OCI-LY3 (cell line): Measurements from ENCODE around the gene C19orf25.

Source experiments
- H2AFZ ChIP-seq: fragments of 200-600, 300-600 bp; shearing (Covaris generic); 2 replicates; pipeline ENCODE4 v1.6.0; 2014; ENCODE audit warnings: antibody characterized with exemption, low read depth, low read length
- H3K27ac ChIP-seq: fragments of 200-600, 300-600 bp; sonication (generic); 2 replicates; pipeline ENCODE4 v1.5.1; 2014; ENCODE audit warnings: mild to moderate bottlenecking, low read length, moderate library complexity, mixed read lengths
- H3K27me3 ChIP-seq: fragments of 200-600, 300-600 bp; sonication (generic); 2 replicates; pipeline ENCODE4 v1.6.1; 2014; ENCODE audit warnings: low read depth, low read length, mixed read lengths
- H3K36me3 ChIP-seq: fragments of 200-600, 300-600 bp; sonication (generic); replicated peaks from 2 replicates; pipeline ENCODE3; 2014; ENCODE audit warnings: low read depth, low read length, mixed read lengths
- H3K4me1 ChIP-seq: fragments of 300-600, 200-600 bp; sonication (generic); 2 replicates; pipeline ENCODE4 v1.6.1; 2014; ENCODE audit warnings: low read length, mixed read lengths
- H3K4me2 ChIP-seq: fragments of 200-600, 300-600 bp; sonication (generic); 2 replicates; pipeline ENCODE4 v1.6.1; 2014; ENCODE audit warnings: low read length, mixed read lengths
- H3K4me3 ChIP-seq: fragments of 300-600, 200-600 bp; sonication (generic); 2 replicates; pipeline ENCODE4 v1.5.1; 2014; ENCODE audit warnings: antibody characterized with exemption, mild to moderate bottlenecking, low read length, moderate library complexity
- H3K79me2 ChIP-seq: fragments of 300-600, 200-600 bp; shearing (Covaris generic); 2 replicates; pipeline ENCODE4 v1.6.1; 2014; ENCODE audit warnings: mild to moderate bottlenecking, low read length, mixed read lengths
- H3K9ac ChIP-seq: fragments of 300-600, 200-600 bp; shearing (Covaris generic); 2 replicates; pipeline ENCODE4 v1.6.0; 2014; ENCODE audit warnings: mild to moderate bottlenecking, low read length, moderate library complexity
- H3K9me3 ChIP-seq: fragments of 200-600, 300-600 bp; shearing (Covaris generic); 2 replicates; pipeline ENCODE4 v1.6.1; 2014; ENCODE audit warnings: low read length, mixed read lengths; ENCODE audit not compliant: insufficient read depth
- H4K20me1 ChIP-seq: fragments of 200-600, 300-600 bp; sonication (generic); 2 replicates; pipeline ENCODE4 v1.6.1; 2016; ENCODE audit warnings: low read length, mixed read lengths; ENCODE audit not compliant: insufficient read depth
- EZH2phosphoT487 ChIP-seq: fragments of 200-600 bp; shearing (Covaris generic); IDR thresholded peaks from 2 replicates; pipeline ENCODE4 v1.6.1; 2018; ENCODE audit warnings: antibody characterized with exemption, mixed run types, low read depth
- TF ChIP-seq, protein P1 (sequence below): fragments of 200-600, 300-600 bp; sonication (generic); IDR thresholded peaks from 2 replicates; pipeline ENCODE4 v1.5.1; 2014; ENCODE audit warnings: antibody characterized with exemption, low read length, low read depth

The C19orf25 gene

DNA sequence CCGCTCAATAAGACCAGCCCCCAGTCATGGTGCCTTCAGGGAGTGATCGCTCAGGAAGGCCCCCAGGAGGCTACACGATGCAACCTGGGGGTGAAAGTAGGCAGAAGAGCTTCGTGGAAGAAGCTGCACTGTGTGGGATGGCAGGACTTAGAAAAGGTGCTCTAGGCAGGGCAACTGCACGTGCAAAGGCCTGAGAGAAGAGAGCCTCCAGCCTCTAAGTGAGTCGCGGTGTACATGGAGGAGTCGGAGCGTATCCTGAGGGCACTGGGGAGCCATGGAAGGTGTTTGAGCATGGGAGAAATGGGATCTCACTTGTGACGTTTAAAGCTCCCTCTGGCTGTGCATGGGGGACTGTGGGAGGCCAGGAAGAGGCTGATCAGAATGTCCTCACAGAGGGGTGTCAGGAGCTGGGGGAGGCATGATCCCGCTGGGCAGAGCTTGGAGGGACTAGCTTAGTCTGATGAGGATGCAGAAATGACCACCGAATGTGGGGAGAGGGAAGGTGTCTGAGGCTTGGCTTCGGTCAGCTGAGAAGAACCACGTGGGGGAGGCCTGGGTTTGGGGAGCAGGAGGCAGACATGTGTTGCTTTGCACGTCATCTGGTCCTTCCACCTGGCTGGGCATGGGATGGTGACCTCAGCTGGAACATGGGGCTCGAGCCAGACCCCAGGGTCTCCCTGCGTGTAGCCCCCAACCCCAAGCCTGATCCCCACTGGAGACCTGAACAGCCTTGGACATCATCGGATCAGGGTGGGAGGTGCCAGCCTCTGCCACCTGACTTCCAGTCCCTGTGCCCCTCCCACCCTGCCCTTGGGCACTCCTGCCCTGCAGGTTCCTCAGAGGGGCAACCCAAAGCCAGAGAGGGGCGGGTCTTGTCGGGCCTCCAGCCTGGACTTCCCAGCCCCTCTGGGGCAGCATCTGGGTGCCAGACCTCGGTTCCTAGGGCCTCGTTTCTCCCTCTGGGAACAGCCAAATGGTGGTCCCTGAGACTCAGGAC lies 28.0 kb downstream of the C19orf25 start:
- Histone ChIP-seq H3K4me3 (no peak overlapping the region), H3K4me2 (no peak overlapping the region), H3K79me2 (no peaks in the 10 kb centered on the region), H3K27me3 (no peaks in the 10 kb centered on the region), H3K9me3 (no peaks in the 10 kb centered on the region), H3K27ac (no peak overlapping the region), H3K36me3 (no peaks in the 10 kb centered on the region), H4K20me1 (no peaks in the 10 kb centered on the region), H3K4me1 (no peaks in the 10 kb centered on the region), H3K9ac (no peak overlapping the region), H2AFZ (no peak overlapping the region)
- no peak for TF ChIP-seq EZH2phosphoT487
- TF ChIP-seq, protein P1, sequence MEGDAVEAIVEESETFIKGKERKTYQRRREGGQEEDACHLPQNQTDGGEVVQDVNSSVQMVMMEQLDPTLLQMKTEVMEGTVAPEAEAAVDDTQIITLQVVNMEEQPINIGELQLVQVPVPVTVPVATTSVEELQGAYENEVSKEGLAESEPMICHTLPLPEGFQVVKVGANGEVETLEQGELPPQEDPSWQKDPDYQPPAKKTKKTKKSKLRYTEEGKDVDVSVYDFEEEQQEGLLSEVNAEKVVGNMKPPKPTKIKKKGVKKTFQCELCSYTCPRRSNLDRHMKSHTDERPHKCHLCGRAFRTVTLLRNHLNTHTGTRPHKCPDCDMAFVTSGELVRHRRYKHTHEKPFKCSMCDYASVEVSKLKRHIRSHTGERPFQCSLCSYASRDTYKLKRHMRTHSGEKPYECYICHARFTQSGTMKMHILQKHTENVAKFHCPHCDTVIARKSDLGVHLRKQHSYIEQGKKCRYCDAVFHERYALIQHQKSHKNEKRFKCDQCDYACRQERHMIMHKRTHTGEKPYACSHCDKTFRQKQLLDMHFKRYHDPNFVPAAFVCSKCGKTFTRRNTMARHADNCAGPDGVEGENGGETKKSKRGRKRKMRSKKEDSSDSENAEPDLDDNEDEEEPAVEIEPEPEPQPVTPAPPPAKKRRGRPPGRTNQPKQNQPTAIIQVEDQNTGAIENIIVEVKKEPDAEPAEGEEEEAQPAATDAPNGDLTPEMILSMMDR = no peak

- H3K9ac ChIP-seq = no peak within 1 kb of the TSS
- H3K27ac ChIP-seq = no peak within 1 kb of the TSS
- H3K4me3 ChIP-seq = no peak within 1 kb of the TSS
- H4K20me1 ChIP-seq = no peaks in the 10 kb centered on the region
- TF ChIP-seq EZH2phosphoT487 = no peak
- TF ChIP-seq, protein P1 = no peak
- H2AFZ ChIP-seq = no peak within 1 kb of the TSS
- no peaks in the 10 kb centered on the region for H3K79me2 ChIP-seq
- peaks cover 1% of the 10 kb centered on the region; the same call in 1 of the 2 replicates for H3K4me1 ChIP-seq
- H3K9me3 ChIP-seq = no peaks in the 10 kb centered on the region
- H3K36me3 ChIP-seq = no peaks in the 10 kb centered on the region
- H3K27me3 ChIP-seq = no peaks in the 10 kb centered on the region
- H3K4me2 ChIP-seq = no peak within 1 kb of the TSS
Measured at GRCh38 chr19:1449467-1450442, 29.3 kb downstream of the C19orf25 start, which contains the start of gene APC2. Gene APC2, plus strand, starts transcription at chr19:1450121. Its CDS starts 2,881 bp downstream, at chr19:1453002.

GRCh38 chr19:1447944-1448343 lies 31.1 kb downstream of the C19orf25 start:
- H3K4me1 ChIP-seq = peaks cover 17% of the 10 kb centered on the region
- H3K36me3 ChIP-seq = peaks cover 3% of the 10 kb centered on the region
- TF ChIP-seq, protein P1 = no peak
- H3K27me3 ChIP-seq = no peaks in the 10 kb centered on the region
- no peaks in the 10 kb centered on the region for H3K79me2 ChIP-seq
- no peak overlapping the region for H3K4me3 ChIP-seq
- H3K4me2 ChIP-seq = no peak overlapping the region
- no peak overlapping the region for H3K27ac ChIP-seq
- no peaks in the 10 kb centered on the region; the same call in 1 of the 2 replicates for H4K20me1 ChIP-seq
- H3K9ac ChIP-seq = no peak overlapping the region
- no peaks in the 10 kb centered on the region for H3K9me3 ChIP-seq
- H2AFZ ChIP-seq = no peak overlapping the region

- Histone ChIP-seq H3K9ac (no peak overlapping the region), H3K36me3 (peaks cover 6% of the 10 kb centered on the region), H3K9me3 (no peaks in the 10 kb centered on the region), H3K27me3 (no peaks in the 10 kb centered on the region), H2AFZ (no peak overlapping the region), H3K27ac (no peak overlapping the region), H3K4me1 (peaks cover 17% of the 10 kb centered on the region), H3K79me2 (no peaks in the 10 kb centered on the region), H4K20me1 (peaks cover 4% of the 10 kb centered on the region), H3K4me3 (no peak overlapping the region), H3K4me2 (no peak overlapping the region)
- TF ChIP-seq, protein P1 = no peak
- TF ChIP-seq EZH2phosphoT487 = no peak
Measured at GRCh38 chr19:1447504-1447903, 31.5 kb downstream of the C19orf25 start.
